NB4 (cell line): ENCODE measurements around the gene PLXNB2.

Experiments used
- CTCF ChIP-seq: IDR thresholded peaks from one replicate; pipeline ENCODE4 v1.5.1; 2012; ENCODE audit warnings: low read depth, low read length
- MAX ChIP-seq: IDR thresholded peaks from 2 replicates; pipeline ENCODE4 v1.6.1; 2011; ENCODE audit warnings: low read depth, low read length
- POLR2A ChIP-seq: IDR thresholded peaks from 2 replicates; pipeline ENCODE4 v1.6.1; 2011; ENCODE audit warnings: mild to moderate bottlenecking; ENCODE audit not compliant: insufficient read length; ENCODE audit errors: extremely low read depth

GRCh38 chr22:50278956-50279619, 28.4 kb downstream of the PLXNB2 start:
- TF ChIP-seq CTCF (no peak), MAX (no peak), POLR2A (no peak)
